GM18505 (cell line): ENCODE measurements around the gene C3orf22.

Experiments
- ATAC-seq: cut with Tn5 transposase; IDR thresholded peaks from one replicate; pipeline ENCODE4 v1.9.1; 2021; ENCODE audit not compliant: unreplicated experiment
- POLR2A ChIP-seq: IDR thresholded peaks from 4 replicates; pipeline ENCODE4 v1.6.1; 2011; ENCODE audit warnings: borderline replicate concordance; ENCODE audit not compliant: insufficient read depth, insufficient read length; ENCODE audit errors: extremely low read depth

C3orf22 gene

DNA sequence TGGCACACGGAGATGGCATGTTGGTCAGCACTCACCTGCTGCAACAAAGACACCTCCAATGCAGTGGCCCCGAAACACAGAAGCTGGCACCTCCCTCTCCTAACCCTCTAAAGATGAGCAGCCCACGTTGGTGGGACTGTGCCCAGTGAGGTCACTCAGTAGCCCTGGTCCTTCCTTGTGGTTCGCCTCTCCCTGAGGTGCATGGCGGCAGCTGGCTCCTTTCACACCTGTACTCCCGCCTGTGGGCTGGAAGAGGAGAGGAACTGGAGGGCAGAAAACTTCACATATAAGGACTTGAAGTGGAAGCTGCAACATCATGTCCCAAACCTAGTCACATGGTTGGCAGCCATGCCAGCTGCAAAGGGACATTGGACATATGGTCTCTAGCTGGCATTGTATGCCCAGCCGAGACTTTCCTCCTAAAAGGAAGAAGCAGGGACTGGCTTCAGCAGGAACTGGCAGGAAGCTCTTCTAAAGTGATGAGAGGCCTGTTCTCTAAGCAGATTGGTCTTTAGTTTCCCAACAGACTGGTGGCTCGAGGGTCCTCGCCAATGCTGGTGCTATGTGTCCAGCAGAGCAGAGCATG is 10.8 kb upstream of the C3orf22 start:
- no peak for TF ChIP-seq POLR2A
- no peak for ATAC-seq

- no peak for ATAC-seq
- TF ChIP-seq POLR2A = no peak
Observed at GRCh38 chr3:126568776-126569342, 10.1 kb upstream of the C3orf22 start.

DNA sequence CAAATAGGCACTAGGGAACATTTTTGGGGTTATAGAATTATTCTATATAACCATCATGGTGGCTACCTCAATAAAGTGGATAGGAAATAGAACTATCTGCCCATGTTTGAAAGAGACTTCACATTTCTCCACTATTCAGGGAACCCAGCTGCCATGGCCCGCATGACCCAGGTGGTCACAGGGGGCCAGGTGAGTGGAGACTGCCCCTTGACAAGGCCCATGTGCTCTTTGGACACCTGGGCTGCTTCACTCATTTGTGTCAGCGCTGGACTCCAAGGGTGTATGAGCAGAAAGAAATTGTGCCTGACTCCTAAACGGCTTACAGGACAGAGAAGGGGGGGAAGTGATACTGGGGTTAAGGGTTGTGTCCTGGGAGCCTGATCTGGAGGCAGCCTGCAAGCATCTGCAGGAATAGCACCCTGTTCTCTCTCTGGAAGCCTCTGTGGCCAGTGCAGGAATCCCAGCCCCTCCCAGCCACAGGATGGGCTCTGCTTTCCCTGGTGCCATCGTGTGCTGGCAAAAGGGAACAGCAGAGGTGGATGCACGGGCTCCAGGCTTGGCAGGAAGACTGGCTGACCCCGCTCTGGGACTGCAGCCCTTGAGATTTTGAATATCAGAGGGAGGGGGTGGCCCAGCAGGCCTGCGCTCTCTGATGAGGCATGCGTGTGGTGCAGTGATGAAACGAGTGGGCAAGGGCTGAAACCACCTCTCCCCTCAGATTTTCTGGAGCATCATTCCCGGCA is 9.1 kb upstream of the C3orf22 start:
- ATAC-seq = no peak
- TF ChIP-seq POLR2A = no peak

DNA sequence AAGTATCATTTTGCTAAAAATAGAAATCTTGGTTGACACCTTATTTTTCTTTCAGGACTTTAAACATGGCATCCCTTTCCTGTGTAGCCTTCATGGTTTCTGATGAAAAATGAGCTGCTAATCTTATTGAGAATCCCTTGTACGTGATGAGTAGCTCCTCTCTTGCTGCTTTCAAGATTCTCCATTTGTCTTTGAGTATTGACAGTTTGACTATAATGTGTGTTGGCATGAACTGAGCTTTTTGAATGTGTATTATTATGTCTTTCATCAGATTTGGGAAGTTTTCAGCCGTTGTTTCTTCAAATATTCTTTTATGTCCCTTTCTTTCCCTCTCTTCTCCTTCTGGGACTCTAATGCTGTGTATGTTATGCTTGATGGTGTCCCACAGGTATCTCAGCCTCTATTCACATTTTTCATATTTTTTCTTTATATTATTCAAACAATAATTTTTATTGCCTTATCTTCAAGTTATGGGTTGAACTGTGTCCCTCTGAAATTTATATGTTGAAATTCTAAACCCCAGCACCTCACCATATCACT is 4.1 kb upstream of the C3orf22 start:
- no peak for TF ChIP-seq POLR2A
- no peak for ATAC-seq

- ATAC-seq = no peak
Observed at GRCh38 chr3:126557761-126558160, 971 bp downstream of the C3orf22 start.

DNA sequence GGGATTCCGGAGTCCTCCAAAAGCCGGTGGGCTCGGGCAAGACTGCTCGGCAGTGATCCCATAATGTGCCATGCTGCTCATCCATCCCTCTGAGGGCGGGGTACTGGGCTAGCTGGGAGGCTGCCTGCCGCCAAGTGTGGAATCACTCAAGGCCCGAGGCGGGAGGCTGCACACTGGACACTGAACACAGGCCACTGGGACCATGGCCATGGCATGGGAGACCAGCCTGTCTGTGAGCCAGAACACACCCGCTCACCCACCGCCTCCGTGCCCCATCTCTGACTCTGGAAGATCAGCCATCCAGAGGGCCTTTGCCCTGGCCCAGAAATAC is 1.4 kb downstream of the C3orf22 start:
- TF ChIP-seq POLR2A = no peak
- ATAC-seq = no peak

More at GRCh38 chr3:126557761-126558160, 971 bp downstream of the C3orf22 start:
- no peak for TF ChIP-seq POLR2A

GRCh38 chr3:126556637-126557414 is 1.9 kb downstream of the C3orf22 start:
- no peak for TF ChIP-seq POLR2A
- ATAC-seq = no peak

- ATAC-seq = no peak
Observed at GRCh38 chr3:126555795-126556636, 2.7 kb downstream of the C3orf22 start.

GRCh38 chr3:126554560-126555525 is 3.9 kb downstream of the C3orf22 start:
- TF ChIP-seq POLR2A = no peak
- no peak for ATAC-seq

More at GRCh38 chr3:126555795-126556636, 2.7 kb downstream of the C3orf22 start:
- TF ChIP-seq POLR2A = no peak

- no peak for TF ChIP-seq POLR2A
- ATAC-seq = no peak
Observed at GRCh38 chr3:126553284-126554084, 5.2 kb downstream of the C3orf22 start.
